ENCODE measurements around the gene SBK1. TPM values are rescaled to one million over a fixed set of nuclear protein-coding genes. Genes with fewer than 3 reads are reported as not detected.
"Not testable (repeated sequence)": the region's sequence is repeated elsewhere in the genome, so short reads cannot be mapped to it uniquely, and the experiment has no call there.

The SBK1 gene
- polyA plus RNA-seq, 3 donors from 2014 or later, result 5.1 to 14.2 (median 5.1) TPM

- DNase-seq; H3K4me1 Mint-ChIP-seq; H3K27ac Mint-ChIP-seq; H3K36me3 Mint-ChIP-seq; H3K4me3 Mint-ChIP-seq; H3K9me3 Mint-ChIP-seq; H3K27me3 Mint-ChIP-seq (ENCODE audit: low read depth in 3 of 3): not testable (repeated sequence)
These were observed 43.4 kb downstream of the SBK1 start for GRCh38 chr16:28335678-28336077.

DNA sequence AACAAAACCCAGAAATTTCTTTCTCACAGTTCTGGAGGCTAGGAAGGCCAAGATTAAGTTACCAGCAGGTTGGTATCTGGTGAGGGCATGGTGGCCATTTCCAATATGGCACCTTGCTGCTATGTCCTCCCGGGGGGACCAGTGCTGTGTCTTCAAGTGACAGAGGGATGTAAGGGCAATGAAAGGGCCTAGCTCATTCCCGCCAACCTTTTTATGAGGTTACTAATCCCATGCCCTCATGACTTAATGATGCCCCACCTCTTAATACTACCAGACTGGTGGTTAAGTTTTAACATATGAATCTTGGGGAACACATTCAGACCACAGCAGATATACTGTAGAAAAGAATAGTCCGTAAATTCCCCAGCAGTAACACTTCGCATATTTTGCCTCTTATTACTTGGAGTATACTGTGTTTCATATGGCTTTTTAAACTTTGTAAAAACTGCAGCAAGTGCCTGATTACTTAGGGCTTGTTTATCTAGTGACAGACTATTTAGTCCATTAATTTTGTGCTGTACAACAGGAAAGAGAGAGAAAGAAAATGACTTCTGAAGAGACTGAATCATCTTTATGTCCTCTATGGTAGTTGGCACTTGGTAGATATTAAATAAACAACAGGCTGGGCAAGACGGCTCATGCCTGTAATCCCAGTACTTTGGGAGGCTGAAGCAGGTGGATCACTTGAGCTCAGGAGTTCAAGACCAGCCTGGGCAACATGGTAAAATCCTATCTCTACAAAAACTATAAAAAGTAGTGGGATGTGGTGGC, 44.8 kb downstream of the SBK1 start:
- H3K27me3 Mint-ChIP-seq (ENCODE audit: low read depth in 3 of 3); H3K9me3 Mint-ChIP-seq; H3K4me1 Mint-ChIP-seq; H3K4me3 Mint-ChIP-seq; H3K27ac Mint-ChIP-seq; DNase-seq; H3K36me3 Mint-ChIP-seq: not testable (repeated sequence)

GRCh38 chr16:28338230-28338629, 45.9 kb downstream of the SBK1 start:
- not testable (repeated sequence) for H3K36me3 Mint-ChIP-seq; H3K27me3 Mint-ChIP-seq (ENCODE audit: low read depth in 3 of 3); H3K9me3 Mint-ChIP-seq; H3K4me3 Mint-ChIP-seq; DNase-seq; H3K4me1 Mint-ChIP-seq; H3K27ac Mint-ChIP-seq

DNA sequence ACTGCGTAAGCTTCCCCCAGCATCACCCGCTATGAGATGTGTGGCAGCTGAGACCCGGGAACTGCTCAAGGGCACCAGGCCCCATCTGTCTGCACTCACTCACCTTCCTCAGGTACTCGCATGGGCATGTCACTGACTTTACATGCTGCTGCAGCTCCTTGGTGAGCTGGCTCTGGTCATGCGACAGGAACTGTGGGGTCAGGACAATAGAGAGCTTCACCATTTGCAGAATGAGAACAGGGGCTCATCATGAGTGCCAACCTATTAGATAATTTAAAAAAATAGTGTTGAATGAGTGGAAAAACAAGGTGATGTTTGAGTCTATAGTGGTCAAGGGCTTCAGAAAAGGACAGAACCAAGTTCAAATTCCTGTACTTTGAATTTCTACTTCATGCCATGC, 70.3 kb downstream of the SBK1 start:
- DNase-seq; H3K9me3 Mint-ChIP-seq; H3K4me1 Mint-ChIP-seq; H3K27ac Mint-ChIP-seq; H3K27me3 Mint-ChIP-seq (ENCODE audit: low read depth in 3 of 3); H3K36me3 Mint-ChIP-seq; H3K4me3 Mint-ChIP-seq: not testable (repeated sequence)

DNA sequence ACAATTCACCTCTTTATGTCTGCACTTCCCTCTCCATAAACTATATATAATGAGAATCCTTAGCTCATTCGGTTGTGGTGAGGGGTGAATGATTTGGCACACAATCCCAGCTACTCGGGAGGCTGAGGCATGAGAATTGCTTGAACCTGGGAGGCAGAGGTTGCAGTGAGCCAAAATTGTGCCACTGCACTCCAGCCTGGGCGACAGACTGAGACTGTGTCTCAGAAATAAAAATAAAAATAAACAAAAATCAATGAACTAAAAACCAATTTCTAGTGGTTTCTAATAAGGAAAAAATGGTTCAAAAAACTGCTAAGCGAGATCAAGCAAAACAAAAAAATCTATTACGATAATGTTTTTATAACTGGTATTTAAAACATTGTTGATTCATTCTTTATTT, 71.1 kb downstream of the SBK1 start, which contains the start of gene NPIPB6:
NPIPB6 (minus strand) TSS at position 101 of the 400 bp plus-strand sequence. CDS start 686 bp downstream, outside the sequence.
- not testable (repeated sequence) for H3K36me3 Mint-ChIP-seq; H3K4me1 Mint-ChIP-seq; H3K4me3 Mint-ChIP-seq; H3K9me3 Mint-ChIP-seq; DNase-seq; H3K27me3 Mint-ChIP-seq (ENCODE audit: low read depth in 3 of 3); H3K27ac Mint-ChIP-seq

GRCh38 chr16:28364268-28365173, 72.2 kb downstream of the SBK1 start:
- not testable (repeated sequence) for H3K27ac Mint-ChIP-seq; H3K9me3 Mint-ChIP-seq; H3K4me3 Mint-ChIP-seq; H3K4me1 Mint-ChIP-seq; H3K27me3 Mint-ChIP-seq (ENCODE audit: low read depth in 3 of 3); H3K36me3 Mint-ChIP-seq
- DNase-seq, result peak; percentile 21 to 53 (median 53)

- not testable (repeated sequence) for H3K4me1 Mint-ChIP-seq; H3K27ac Mint-ChIP-seq; H3K27me3 Mint-ChIP-seq (ENCODE audit: low read depth in 3 of 3); H3K36me3 Mint-ChIP-seq; H3K9me3 Mint-ChIP-seq; DNase-seq; H3K4me3 Mint-ChIP-seq
These were observed 75.6 kb downstream of the SBK1 start for GRCh38 chr16:28367926-28368325.

Other genes with a start within 250 kb of the SBK1 start
- not detected for gene GSG1L, start 228.8 kb upstream of the SBK1 start, polyA plus RNA-seq
- gene XPO6, start 80.6 kb upstream of the SBK1 start, polyA plus RNA-seq, result 10 to 100 TPM; 40.7 to 75.5 (median 42.2) TPM
- under 1 TPM in 2 of 3 donors, not detected in 1; 0.12 to 0.19 TPM for gene NPIPB6, start 71.0 kb downstream of the SBK1 start, polyA plus RNA-seq
- 10 to 100 TPM in 2 of 3 donors, 1 to 10 TPM in 1; 9.7 to 31.1 (median 19.0) TPM for gene EIF3CL, start 111.3 kb downstream of the SBK1 start, polyA plus RNA-seq
- not detected for gene NPIPB7, start 179.8 kb downstream of the SBK1 start, polyA plus RNA-seq
- gene CLN3, start 199.5 kb downstream of the SBK1 start, polyA plus RNA-seq, result 10 to 100 TPM; 18.8 to 52.2 (median 32.2) TPM
- gene APOBR, start 202.1 kb downstream of the SBK1 start, polyA plus RNA-seq, result 10 to 100 TPM in 1 of 3 donors, 1 to 10 TPM in 1, under 1 TPM in 1; 0.49 to 15.2 (median 2.6) TPM
- not detected for gene IL27, start 214.3 kb downstream of the SBK1 start, polyA plus RNA-seq
- gene NUPR1, start 246.4 kb downstream of the SBK1 start, polyA plus RNA-seq, result not detected

Data from immature natural killer cell (primary cell).